IPS DF 6.9 (cell line): Measurements from ENCODE around the gene KBTBD13.

Experiments used
- DNase-seq: peaks from one replicate; pipeline ENCODE4 v3.0.0-alpha.2; 2013; ENCODE audit warnings: low read depth, low spot score
- H3K27ac ChIP-seq: one replicate; pipeline ENCODE4 v1.5.1; 2013; ENCODE audit warnings: low read length, control low read depth
- H3K27me3 ChIP-seq: 2 replicates; pipeline ENCODE4 v1.6.1; 2013; ENCODE audit warnings: mild to moderate bottlenecking, low read length; ENCODE audit not compliant: control insufficient read depth, insufficient read depth
- H3K36me3 ChIP-seq: 2 replicates; pipeline ENCODE4 v1.6.1; 2013; ENCODE audit warnings: low read length; ENCODE audit not compliant: control insufficient read depth, insufficient read depth
- H3K4me1 ChIP-seq: 2 replicates; pipeline ENCODE4 v1.6.1; 2013; ENCODE audit warnings: low read length; ENCODE audit not compliant: control insufficient read depth, insufficient read depth
- H3K4me3 ChIP-seq: 2 replicates; pipeline ENCODE4 v1.5.1; 2013; ENCODE audit warnings: mild to moderate bottlenecking, low read length
- H3K9me3 ChIP-seq: 2 replicates; pipeline ENCODE4 v1.6.1; 2013; ENCODE audit warnings: low read length, inconsistent platforms; ENCODE audit not compliant: control insufficient read depth, insufficient read depth
- WGBS: extraction: QIAGEN DNeasy Blood & Tissue Kit; methylation state at CpG from one replicate; pipeline ENCODE4 v1.1.7; 2013; ENCODE audit warnings: mixed read lengths, missing lambda C conversion rate; ENCODE audit not compliant: insufficient read length, insufficient coverage; 5-methylcytosine and 5-hydroxymethylcytosine counted together

Gene KBTBD13

DNA sequence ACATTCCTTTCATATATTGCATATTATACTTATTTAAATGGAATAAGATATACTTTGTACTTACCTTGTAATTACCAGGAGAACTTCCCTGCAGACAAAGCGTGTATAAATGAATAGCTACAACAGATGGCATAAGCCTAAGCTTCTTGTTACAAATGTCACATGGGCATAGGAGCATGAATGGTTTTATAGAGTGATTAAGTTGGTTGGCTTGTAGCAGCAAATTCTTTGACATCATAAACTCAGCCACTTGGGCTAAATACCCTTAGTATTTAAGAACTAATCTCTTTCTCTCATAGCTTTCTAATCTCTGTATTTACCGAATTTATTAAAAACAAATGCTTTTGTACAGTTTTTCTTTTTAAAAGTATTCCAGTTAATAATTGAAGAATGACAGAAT lies 38.5 kb downstream of the KBTBD13 start, which contains the start of gene UBAP1L:
Gene UBAP1L (minus strand): TSS at position 115 of the 400 bp plus-strand sequence. CDS start 8,985 bp downstream, outside the sequence.
- Histone ChIP-seq H3K4me1 (no peaks in the 10 kb centered on the region), H3K36me3 (peaks cover 8% of the 10 kb centered on the region; the same call in 1 of the 2 replicates), H3K27ac (no peak within 1 kb of the TSS), H3K9me3 (no peaks in the 10 kb centered on the region), H3K4me3 (no peak within 1 kb of the TSS), H3K27me3 (no peaks in the 10 kb centered on the region)
- no peak for DNase-seq
- 100% methylated on average over 1 of the region's 2 CpGs for WGBS

GRCh38 chr15:65115542-65115941 lies 39.0 kb downstream of the KBTBD13 start:
- no peaks in the 10 kb centered on the region for H3K9me3 ChIP-seq
- no peaks in the 10 kb centered on the region for H3K27me3 ChIP-seq
- DNase-seq = no peak
- no peak overlapping the region for H3K4me3 ChIP-seq
- peaks cover 8% of the 10 kb centered on the region; the same call in 1 of the 2 replicates for H3K36me3 ChIP-seq
- WGBS = no CpG with 5 or more reads among the region's 5 CpGs
- no peaks in the 10 kb centered on the region for H3K4me1 ChIP-seq
- H3K27ac ChIP-seq = no peak overlapping the region
